HEK293 (cell line): ENCODE measurements around the gene CPEB3.

Experiments
- IKZF3 ChIP-seq: fragments of 450-650 bp; IDR thresholded peaks from 2 replicates; pipeline ENCODE4 v1.5.0; 2018; ENCODE audit warnings: missing biosample characterization, mild to moderate bottlenecking, missing genetic modification characterization, moderate library complexity
- KLF10 ChIP-seq: fragments of 450-650 bp; IDR thresholded peaks from 2 replicates; pipeline ENCODE4 v1.5.1; 2018; ENCODE audit warnings: missing biosample characterization, mild to moderate bottlenecking, missing genetic modification characterization
- SCRT2 ChIP-seq: fragments of 450-650 bp; formaldehyde crosslinking; IDR thresholded peaks from 2 replicates; pipeline ENCODE4 v1.5.1; 2016; ENCODE audit warnings: missing biosample characterization, missing genetic modification characterization
- SETDB1 ChIP-seq: IDR thresholded peaks from one replicate; pipeline ENCODE4 v1.6.1; 2017; ENCODE audit warnings: mild to moderate bottlenecking, low read length, moderate library complexity, mixed read lengths; ENCODE audit not compliant: insufficient read length
- YY1 ChIP-seq: fragments of 450-650 bp; formaldehyde crosslinking; IDR thresholded peaks from 2 replicates; pipeline ENCODE4 v1.5.1; 2018; ENCODE audit warnings: missing biosample characterization, missing genetic modification characterization
- ZNF24 ChIP-seq: fragments of 450-650 bp; formaldehyde crosslinking; IDR thresholded peaks from 2 replicates; pipeline ENCODE4 v1.5.1; 2016; ENCODE audit warnings: missing biosample characterization, missing genetic modification characterization
- ZNF561 ChIP-seq: fragments of 450-650 bp; IDR thresholded peaks from 2 replicates; pipeline ENCODE4 v1.5.1; 2018; ENCODE audit warnings: missing biosample characterization, missing genetic modification characterization, borderline replicate concordance
- ZSCAN30 ChIP-seq: fragments of 450-650 bp; IDR thresholded peaks from 2 replicates; pipeline ENCODE4 v1.5.1; 2018; ENCODE audit warnings: missing biosample characterization, mild to moderate bottlenecking, missing genetic modification characterization, moderate library complexity
- TF ChIP-seq, protein P1 (sequence below): fragments of 450-650 bp; formaldehyde crosslinking; IDR thresholded peaks from 2 replicates; pipeline ENCODE4 v1.5.1; 2016; ENCODE audit warnings: missing biosample characterization, missing genetic modification characterization
- TF ChIP-seq, protein P2 (sequence below): fragments of 450-650 bp; formaldehyde crosslinking; optimal IDR thresholded peaks from 2 replicates; pipeline ENCODE3; 2016; ENCODE audit warnings: missing biosample characterization, mild to moderate bottlenecking, missing genetic modification characterization

DNA sequence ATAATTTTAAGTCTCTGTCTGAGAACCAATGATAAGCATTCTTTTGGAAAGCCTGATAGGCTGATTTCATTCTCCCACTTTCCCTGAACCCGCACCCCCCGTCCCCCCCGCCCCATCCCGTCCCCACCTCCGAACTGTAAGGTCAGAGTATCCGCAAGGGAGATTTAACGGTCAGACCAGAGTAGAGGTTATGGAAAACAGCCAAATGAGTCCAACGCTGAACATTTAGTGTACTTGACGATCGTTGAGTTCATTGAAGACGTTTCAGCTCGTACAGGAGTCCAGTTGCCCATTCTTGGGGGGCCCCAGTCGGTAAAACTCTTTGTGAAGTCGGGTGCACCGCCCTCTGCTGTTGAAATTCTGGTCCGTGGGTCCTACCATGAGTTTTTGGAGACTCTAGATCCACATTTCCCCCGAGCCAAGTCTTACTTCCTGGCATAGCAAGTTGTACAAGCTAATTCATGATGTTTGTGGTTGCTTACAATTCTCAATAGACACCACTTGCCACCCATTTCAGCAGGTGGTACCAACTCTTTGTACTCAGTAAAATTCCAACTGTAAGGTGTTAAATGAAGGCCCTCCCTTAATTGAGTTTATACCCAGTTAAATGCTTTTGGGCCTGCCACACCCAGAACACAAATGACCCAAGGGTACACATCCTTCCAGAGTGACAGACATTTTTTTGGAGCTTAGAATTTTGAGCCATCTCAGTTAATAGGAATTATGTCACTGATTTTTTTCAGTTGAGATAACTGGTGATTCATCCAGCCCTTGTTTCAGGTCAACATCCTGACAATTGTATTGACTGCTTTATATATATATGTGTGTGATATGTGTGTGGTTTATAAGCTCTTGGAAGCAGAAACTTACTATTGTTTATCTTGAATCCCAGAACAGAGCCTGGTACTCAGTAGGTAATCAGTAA lies 1.3 kb upstream of the CPEB3 start:
- no peak for TF ChIP-seq ZNF561 (tag by site-specific recombination)
- TF ChIP-seq, protein P1, sequence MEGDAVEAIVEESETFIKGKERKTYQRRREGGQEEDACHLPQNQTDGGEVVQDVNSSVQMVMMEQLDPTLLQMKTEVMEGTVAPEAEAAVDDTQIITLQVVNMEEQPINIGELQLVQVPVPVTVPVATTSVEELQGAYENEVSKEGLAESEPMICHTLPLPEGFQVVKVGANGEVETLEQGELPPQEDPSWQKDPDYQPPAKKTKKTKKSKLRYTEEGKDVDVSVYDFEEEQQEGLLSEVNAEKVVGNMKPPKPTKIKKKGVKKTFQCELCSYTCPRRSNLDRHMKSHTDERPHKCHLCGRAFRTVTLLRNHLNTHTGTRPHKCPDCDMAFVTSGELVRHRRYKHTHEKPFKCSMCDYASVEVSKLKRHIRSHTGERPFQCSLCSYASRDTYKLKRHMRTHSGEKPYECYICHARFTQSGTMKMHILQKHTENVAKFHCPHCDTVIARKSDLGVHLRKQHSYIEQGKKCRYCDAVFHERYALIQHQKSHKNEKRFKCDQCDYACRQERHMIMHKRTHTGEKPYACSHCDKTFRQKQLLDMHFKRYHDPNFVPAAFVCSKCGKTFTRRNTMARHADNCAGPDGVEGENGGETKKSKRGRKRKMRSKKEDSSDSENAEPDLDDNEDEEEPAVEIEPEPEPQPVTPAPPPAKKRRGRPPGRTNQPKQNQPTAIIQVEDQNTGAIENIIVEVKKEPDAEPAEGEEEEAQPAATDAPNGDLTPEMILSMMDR (tag by site-specific recombination): 0 out of 2 replicates have a peak, but pooled peaks have one; percentile 20
- TF ChIP-seq ZNF24 (tag by site-specific recombination): no peak
- TF ChIP-seq ZSCAN30: no peak
- TF ChIP-seq SETDB1: no peak
- TF ChIP-seq KLF10 (tag by site-specific recombination): no peak
- TF ChIP-seq YY1 (tag by site-specific recombination): no peak
- TF ChIP-seq IKZF3 (tag by site-specific recombination): no peak
- no peak for TF ChIP-seq SCRT2
- TF ChIP-seq, protein P2, sequence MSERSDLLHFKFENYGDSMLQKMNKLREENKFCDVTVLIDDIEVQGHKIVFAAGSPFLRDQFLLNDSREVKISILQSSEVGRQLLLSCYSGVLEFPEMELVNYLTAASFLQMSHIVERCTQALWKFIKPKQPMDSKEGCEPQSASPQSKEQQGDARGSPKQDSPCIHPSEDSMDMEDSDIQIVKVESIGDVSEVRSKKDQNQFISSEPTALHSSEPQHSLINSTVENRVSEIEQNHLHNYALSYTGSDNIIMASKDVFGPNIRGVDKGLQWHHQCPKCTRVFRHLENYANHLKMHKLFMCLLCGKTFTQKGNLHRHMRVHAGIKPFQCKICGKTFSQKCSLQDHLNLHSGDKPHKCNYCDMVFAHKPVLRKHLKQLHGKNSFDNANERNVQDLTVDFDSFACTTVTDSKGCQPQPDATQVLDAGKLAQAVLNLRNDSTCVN: no peak
